Peyer's patch (tissue), 4 donors: ENCODE results near the gene CELSR1. TPM values are rescaled to one million over a fixed set of nuclear protein-coding genes. Genes with fewer than 3 reads are reported as not detected.

Experiments used
- DNase-seq, 3 donors: peaks; one replicate each; pipeline ENCODE4 v3.0.0-alpha.2; 2017 to 2019
- H3K27ac ChIP-seq, 4 donors: fragments of 200-600 bp; sonication (generic); one replicate each; pipeline ENCODE4 v1.5.1; 2016 to 2019
- H3K27me3 ChIP-seq, 2 donors: fragments of 200-600 bp; sonication (generic); one replicate each; pipeline ENCODE4 v1.5.1; 2019
- H3K36me3 ChIP-seq, 3 donors: fragments of 200-600 bp; sonication (generic); one replicate each; pipeline ENCODE4 v1.5.1; 2016 to 2019
- H3K4me1 ChIP-seq, 4 donors: fragments of 200-600 bp; sonication (generic); one replicate each; pipeline ENCODE4 v1.5.1; 2016 to 2019
- H3K4me3 ChIP-seq, 4 donors: fragments of 200-600 bp; sonication (generic); 1 replicate in 3 of 4; 2 replicates in 1 of 4; pipeline ENCODE4 v1.5.1; 2016 to 2019; ENCODE audit warnings: mild to moderate bottlenecking in 1 of 4
- H3K9me3 ChIP-seq, 4 donors: fragments of 200-600 bp; sonication (generic); one replicate each; pipeline ENCODE4 v1.5.1; 2016 to 2019; ENCODE audit warnings: mild to moderate bottlenecking in 1 of 4
- POLR2A ChIP-seq, 2 donors: fragments of 450-650 bp; IDR thresholded peaks; one replicate each; pipeline ENCODE4 v1.5.1; 2017; ENCODE audit warnings: antibody characterized with exemption in 2 of 2, mild to moderate bottlenecking in 2 of 2, moderate library complexity in 2 of 2
- total RNA-seq, 4 donors: library from RNA; depleted of rRNA; stranded (reverse); fragments of >200 nt; gene quantifications; one replicate each; pipeline ENCODE4 v1.1.0, GENCODE V29; 2016
- TF ChIP-seq, protein P1 (sequence below), 6 experiments: fragments of 450-650 bp in 4 of 6; fragments of 200-600 bp in 2 of 6; sonication (generic) in 1 of 6; IDR thresholded peaks; one replicate each; pipeline ENCODE4 v1.5.1; 2017 to 2019; ENCODE audit warnings: antibody characterized with exemption in 6 of 6, mild to moderate bottlenecking in 3 of 6, moderate library complexity in 1 of 6

The CELSR1 gene
- total RNA-seq, 4 donors from 2014 or later: 1.1 to 22.3 (median 1.5) TPM

DNA sequence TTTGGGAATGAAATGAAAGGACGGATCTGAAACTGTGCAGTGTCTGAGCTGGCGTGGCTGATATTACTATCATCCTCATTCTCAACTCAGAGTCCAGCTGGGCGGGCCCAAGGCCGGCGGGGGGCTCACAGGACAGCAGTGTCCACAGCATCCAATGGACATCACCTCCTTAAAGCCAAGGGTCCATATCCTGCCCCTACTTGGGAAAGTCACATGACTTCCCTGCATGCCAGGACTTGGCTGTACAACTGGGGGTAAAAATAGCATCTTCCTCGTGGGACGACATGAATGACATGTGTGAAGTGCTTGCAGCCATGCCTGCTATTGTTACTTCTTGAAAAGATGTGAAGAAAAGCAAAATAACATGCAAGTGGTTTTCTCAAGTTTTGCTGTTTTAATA lies 119.7 kb downstream of the CELSR1 start:
- Histone ChIP-seq H3K27ac (no peak overlapping the region), H3K4me1 (no peaks in the 10 kb centered on the region), H3K4me3 (no peak overlapping the region), H3K27me3 (no peaks in the 10 kb centered on the region), H3K36me3 (no peaks in the 10 kb centered on the region), H3K9me3 (no peaks in the 10 kb centered on the region)
- DNase-seq: no peak
- no peak for TF ChIP-seq POLR2A (IDR thresholded peaks at IDR 0.05)
- TF ChIP-seq, protein P1, sequence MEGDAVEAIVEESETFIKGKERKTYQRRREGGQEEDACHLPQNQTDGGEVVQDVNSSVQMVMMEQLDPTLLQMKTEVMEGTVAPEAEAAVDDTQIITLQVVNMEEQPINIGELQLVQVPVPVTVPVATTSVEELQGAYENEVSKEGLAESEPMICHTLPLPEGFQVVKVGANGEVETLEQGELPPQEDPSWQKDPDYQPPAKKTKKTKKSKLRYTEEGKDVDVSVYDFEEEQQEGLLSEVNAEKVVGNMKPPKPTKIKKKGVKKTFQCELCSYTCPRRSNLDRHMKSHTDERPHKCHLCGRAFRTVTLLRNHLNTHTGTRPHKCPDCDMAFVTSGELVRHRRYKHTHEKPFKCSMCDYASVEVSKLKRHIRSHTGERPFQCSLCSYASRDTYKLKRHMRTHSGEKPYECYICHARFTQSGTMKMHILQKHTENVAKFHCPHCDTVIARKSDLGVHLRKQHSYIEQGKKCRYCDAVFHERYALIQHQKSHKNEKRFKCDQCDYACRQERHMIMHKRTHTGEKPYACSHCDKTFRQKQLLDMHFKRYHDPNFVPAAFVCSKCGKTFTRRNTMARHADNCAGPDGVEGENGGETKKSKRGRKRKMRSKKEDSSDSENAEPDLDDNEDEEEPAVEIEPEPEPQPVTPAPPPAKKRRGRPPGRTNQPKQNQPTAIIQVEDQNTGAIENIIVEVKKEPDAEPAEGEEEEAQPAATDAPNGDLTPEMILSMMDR (IDR thresholded peaks at IDR 0.05): no peak

DNA sequence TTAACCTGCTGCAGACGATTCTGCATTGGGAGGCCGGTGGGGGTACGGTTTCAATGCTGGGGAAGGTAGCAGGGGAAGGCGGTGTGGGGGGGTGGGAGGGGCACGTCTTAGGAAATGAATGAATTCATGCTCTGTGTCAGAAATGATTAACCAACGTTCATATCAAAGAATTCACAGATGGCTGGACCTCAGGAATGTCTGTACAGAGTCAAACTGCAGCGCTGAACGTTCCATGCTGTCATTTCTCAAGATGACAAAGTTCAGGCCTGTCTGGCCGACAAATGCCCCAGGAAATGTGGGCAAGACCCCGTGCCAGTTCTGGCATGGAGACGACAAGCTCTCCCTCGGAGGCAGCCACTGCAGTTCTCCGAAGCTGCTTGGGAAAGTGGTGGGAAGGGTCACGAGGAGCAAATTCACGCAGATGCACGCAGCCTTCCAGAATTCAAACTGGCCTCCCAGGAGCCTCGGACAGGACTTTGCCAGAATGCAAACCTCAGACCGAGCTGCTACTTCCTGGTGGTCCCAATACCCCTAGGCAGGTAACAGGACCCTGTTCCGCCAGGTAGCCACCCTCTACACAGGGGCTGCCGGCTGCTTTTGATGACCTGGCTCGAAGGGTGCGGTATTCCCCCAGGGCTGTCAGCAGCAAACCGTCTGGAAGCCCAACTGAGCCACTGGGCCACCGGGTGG lies 120.4 kb downstream of the CELSR1 start:
- Histone ChIP-seq H3K27ac (no peak overlapping the region), H3K27me3 (no peaks in the 10 kb centered on the region), H3K4me3 (no peak overlapping the region), H3K4me1 (no peaks in the 10 kb centered on the region), H3K9me3 (no peaks in the 10 kb centered on the region), H3K36me3 (no peaks in the 10 kb centered on the region)
- TF ChIP-seq, protein P1 (IDR thresholded peaks at IDR 0.05): no peak
- no peak for TF ChIP-seq POLR2A (IDR thresholded peaks at IDR 0.05)
- no peak for DNase-seq

DNA sequence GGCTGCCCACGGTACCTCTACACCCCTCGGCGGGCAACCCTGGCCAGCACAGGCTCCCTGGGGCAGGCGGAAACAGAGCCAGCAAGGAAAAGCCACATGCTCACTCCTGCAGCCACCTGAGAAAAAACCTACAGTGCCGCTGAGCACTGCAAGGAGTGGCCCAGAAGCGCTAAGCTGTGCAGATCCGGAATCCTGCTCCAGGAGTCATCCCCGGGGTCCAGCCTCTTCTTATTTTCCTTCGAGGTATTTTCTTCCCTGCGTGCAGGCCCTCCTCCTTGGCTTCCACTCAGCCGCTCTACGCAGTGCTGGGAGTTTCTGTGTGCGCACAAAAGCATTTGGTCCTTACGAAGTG lies 120.9 kb downstream of the CELSR1 start:
- Histone ChIP-seq H3K9me3 (no peaks in the 10 kb centered on the region), H3K27ac (no peak overlapping the region), H3K4me3 (no peak overlapping the region), H3K27me3 (no peaks in the 10 kb centered on the region), H3K4me1 (no peaks in the 10 kb centered on the region), H3K36me3 (no peaks in the 10 kb centered on the region)
- no peak for DNase-seq
- no peak for TF ChIP-seq POLR2A (IDR thresholded peaks at IDR 0.05)
- TF ChIP-seq, protein P1 (IDR thresholded peaks at IDR 0.05): no peak

DNA sequence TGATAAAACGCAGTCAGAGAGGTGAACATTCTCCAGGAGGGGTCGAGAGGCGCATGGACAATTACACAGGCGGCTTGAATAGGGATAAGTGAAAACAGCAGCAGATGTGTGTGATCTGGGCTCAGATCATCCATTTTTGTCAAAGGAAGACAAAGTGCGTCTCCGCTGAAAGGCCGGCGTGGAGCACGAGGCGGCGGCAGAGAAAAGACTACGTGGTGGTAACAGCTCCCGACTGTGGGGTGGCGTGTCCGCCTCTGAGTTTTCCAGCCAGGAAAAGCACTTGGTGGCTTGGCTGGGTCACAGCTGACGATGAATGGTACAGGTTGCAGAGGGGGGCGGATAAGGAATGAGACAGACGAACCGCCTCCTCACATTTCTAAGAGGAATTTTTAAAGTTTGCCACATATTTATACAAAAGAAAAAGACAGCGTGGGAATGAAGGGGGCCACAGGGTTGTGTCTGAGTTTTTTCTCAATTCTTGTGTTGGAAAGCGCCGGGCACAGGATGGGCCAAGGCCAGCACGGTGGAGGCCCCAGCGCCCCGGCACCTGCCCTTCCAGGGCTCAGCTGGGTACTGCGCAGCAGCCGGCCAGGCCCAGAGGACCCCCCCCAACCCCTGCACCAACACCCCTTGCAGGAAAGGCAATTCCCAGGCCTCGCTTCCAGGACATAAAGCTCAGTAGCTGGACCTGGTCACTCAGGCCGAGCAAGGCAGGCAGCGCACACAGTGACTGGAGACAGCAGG lies 121.5 kb downstream of the CELSR1 start:
- no peak for DNase-seq

DNA sequence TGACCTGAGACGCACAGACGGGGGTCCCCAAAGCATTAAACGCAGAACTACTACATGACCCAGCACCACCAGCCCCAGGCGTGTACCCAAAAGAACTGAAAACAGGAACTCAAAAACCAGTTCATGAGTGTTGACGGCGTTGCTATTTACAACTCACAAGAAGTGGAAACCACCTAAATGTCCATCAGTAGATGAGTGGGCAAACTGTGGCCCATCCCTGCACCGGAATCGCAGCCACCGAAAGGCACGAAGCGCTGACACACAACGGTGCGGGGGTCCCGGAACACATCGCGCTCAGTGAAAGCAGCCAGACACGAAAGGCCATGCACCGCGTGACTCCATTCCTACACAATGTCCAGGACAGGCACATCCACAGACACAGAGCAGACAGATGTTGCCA lies 122.7 kb downstream of the CELSR1 start:
- Histone ChIP-seq H3K27ac (no peak overlapping the region), H3K27me3 (no peaks in the 10 kb centered on the region), H3K4me3 (no peak overlapping the region), H3K9me3 (no peaks in the 10 kb centered on the region), H3K36me3 (no peaks in the 10 kb centered on the region), H3K4me1 (no peaks in the 10 kb centered on the region)
- no peak for TF ChIP-seq POLR2A (IDR thresholded peaks at IDR 0.05)
- TF ChIP-seq, protein P1 (IDR thresholded peaks at IDR 0.05): no peak
- DNase-seq: no peak

More for the DNA sequence above, 121.5 kb downstream of the CELSR1 start:
- Histone ChIP-seq H3K27ac (no peak overlapping the region), H3K9me3 (no peaks in the 10 kb centered on the region), H3K27me3 (no peaks in the 10 kb centered on the region), H3K4me3 (no peak overlapping the region), H3K4me1 (no peaks in the 10 kb centered on the region), H3K36me3 (no peaks in the 10 kb centered on the region)
- TF ChIP-seq, protein P1 (IDR thresholded peaks at IDR 0.05): no peak
- no peak for TF ChIP-seq POLR2A (IDR thresholded peaks at IDR 0.05)
